EH (cell line): Measurements from ENCODE around the gene CCT7.

Experiments
- DNase-seq: peaks from one replicate; pipeline ENCODE4 v3.0.0-alpha.2; 2015; ENCODE audit warnings: low read depth

CCT7 gene

GRCh38 chr2:73268830-73269685 is 35.0 kb downstream of the CCT7 start:
- no peak for DNase-seq

GRCh38 chr2:73269686-73270465 is 35.8 kb downstream of the CCT7 start:
- no peak for DNase-seq

- no peak for DNase-seq
These were observed 38.2 kb downstream of the CCT7 start for GRCh38 chr2:73272270-73272669.

GRCh38 chr2:73279852-73280251 is 45.7 kb downstream of the CCT7 start:
- DNase-seq = no peak

- DNase-seq = no peak
These were observed 47.1 kb downstream of the CCT7 start for GRCh38 chr2:73281244-73281643.

- DNase-seq = no peak
These were observed 48.9 kb downstream of the CCT7 start for GRCh38 chr2:73282924-73283544.

- no peak for DNase-seq
These were observed 49.6 kb downstream of the CCT7 start for GRCh38 chr2:73283545-73284295.

- peak; percentile 37 for DNase-seq
These were observed 50.4 kb downstream of the CCT7 start, which contains the start of gene FBXO41 for GRCh38 chr2:73284296-73285158. Gene FBXO41, minus strand, starts transcription at chr2:73284478. Its CDS starts 14,848 bp downstream, at chr2:73269630.

- no peak for DNase-seq
These were observed 51.1 kb downstream of the CCT7 start for GRCh38 chr2:73285159-73285739.

- no peak for DNase-seq
These were observed 52.1 kb downstream of the CCT7 start for GRCh38 chr2:73286134-73286655.

- DNase-seq = no peak
These were observed 55.2 kb downstream of the CCT7 start for GRCh38 chr2:73289304-73289703.

- DNase-seq = peak; percentile 32
These were observed 56.1 kb downstream of the CCT7 start for GRCh38 chr2:73290049-73290839.

GRCh38 chr2:73291093-73291460 is 57.0 kb downstream of the CCT7 start:
- peak; percentile 61 for DNase-seq

- DNase-seq = no peak
These were observed 57.6 kb downstream of the CCT7 start for GRCh38 chr2:73291461-73292315.

GRCh38 chr2:73292316-73292905 is 58.3 kb downstream of the CCT7 start:
- no peak for DNase-seq

GRCh38 chr2:73292906-73293533 is 58.9 kb downstream of the CCT7 start:
- no peak for DNase-seq

- DNase-seq = peak; percentile 65
These were observed 59.5 kb downstream of the CCT7 start, which contains the start of gene EGR4 for GRCh38 chr2:73293534-73294171. Gene EGR4, minus strand, starts transcription at chr2:73293548. Its CDS starts 231 bp downstream, at chr2:73293317.
